NCI-H146 (cell line): ENCODE results near the gene COL3A1.

Experiments
- DNase-seq: peaks from one replicate; lab custom pipeline; 2025; lab: John Stamatoyannopoulos, UW

The COL3A1 gene

DNA sequence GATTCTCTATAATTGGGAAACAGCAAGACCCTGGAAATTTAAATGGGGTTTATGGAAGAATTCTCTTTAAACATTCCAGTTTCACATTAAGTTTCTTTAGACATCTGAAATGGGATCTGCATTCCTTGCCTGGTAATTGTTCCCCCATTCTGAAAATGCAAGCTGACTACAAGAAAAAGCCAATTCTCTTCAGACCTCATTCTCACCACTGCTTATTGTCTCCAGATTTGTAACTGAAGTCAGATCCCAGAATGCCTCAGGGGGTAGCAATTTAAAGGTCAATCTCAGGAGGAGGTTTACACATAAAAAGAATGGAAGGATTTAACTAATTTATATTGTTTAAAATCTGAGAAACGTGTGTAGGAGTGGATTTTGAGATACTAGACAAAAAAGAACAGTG, 41.2 kb downstream of the COL3A1 start:
- DNase-seq = no peak

DNA sequence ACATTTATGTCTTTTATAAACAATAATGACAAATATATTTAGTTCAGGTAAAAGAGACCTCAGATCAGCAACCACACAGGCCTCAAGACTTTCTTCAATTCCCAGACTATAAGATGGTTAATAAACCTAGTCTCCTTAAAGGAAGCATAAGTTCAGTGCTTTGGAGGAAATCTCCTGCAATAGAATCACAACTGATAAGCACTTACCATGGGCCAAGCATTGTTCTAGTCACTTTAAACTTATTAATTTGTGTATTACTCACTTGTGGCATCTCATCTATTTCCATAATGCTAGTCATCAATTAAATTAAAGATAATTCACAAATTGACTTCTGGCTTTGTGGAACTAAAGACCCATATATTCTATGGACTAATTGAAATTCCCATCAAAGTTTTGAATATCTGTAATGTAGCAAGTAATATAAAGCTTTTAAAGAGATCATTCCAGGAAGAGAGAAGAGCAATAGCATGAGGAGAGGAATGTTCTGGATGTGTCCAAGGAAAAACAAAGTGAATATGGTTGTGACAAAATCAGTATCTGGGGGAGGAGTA, 42.2 kb downstream of the COL3A1 start:
- DNase-seq = no peak

DNA sequence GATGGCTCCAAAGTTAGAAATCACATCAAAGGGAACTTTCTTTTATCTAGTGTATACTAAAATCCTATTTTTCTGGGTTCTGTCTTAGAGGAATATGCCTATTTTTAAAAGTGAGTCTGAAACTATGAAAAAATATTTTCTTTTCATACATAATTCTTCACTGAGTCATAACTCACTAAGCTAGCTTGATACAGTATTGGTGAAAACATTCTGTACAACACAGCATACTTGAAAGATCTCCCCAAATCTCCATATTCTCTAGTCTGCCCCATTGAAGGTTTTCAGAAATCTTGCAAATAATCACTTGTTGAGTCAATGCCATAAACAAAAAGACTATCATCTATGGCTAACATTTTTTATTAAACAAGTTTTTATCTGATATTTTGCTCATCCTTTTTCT, 44.5 kb downstream of the COL3A1 start:
- DNase-seq = no peak

DNA sequence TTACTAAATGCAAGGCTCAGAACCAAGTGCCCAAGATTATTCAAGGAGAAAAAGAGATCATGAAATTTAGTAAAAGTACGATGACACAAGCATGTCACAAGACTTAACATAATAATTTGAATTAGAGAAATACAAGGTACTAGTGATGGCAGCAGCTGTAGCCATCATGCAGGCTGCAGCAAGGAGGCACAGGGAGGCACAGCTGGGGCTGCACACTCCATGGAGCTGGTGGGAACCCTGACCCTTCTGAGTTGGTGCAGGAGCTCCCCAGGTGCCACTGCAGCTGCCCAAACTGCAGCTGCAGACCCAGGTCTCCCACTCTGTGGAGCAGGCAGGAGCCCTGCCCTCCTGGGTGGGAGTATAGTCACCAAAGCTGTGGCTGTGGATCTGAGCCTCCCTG, 46.0 kb downstream of the COL3A1 start:
- DNase-seq = no peak

DNA sequence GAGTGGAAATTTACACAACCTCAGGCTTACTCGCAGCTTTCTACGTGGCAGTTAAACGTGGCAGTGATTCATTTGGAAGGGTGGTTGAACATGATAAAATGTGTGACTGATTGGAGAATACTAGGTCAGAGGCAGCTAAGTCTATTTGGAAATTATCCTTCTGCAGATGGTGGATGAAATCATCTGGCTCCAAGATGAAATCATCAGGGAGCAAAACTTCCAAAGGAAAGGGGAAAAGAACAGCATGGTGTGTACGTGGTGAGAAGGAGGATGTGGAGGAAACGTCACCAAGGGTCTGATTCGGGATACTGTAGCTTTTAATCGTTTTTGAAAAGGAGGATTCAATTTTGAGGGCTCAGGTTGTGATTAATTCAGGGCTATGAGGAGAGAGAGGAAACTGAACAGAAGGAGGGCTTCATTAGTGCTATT, 47.9 kb downstream of the COL3A1 start:
- DNase-seq = no peak

DNA sequence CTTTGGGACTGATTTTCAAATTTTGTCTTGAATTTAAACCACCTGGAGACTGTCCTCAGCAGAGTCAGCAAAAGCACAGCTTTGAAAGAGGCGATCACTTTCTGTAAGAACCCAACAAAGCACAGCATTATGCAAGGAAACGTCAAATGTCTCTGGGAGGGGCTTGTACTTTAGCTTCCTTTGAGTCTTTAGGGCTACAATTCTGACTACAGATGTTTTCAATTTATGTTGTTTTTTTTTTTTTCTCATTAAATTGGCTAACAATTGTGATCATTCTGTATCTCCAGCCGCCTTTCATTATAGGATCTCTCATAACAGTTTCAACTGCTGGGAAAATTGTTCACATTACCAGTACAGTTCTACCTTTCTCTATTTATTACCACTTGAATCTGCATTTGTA, 48.3 kb downstream of the COL3A1 start:
- no peak for DNase-seq

DNA sequence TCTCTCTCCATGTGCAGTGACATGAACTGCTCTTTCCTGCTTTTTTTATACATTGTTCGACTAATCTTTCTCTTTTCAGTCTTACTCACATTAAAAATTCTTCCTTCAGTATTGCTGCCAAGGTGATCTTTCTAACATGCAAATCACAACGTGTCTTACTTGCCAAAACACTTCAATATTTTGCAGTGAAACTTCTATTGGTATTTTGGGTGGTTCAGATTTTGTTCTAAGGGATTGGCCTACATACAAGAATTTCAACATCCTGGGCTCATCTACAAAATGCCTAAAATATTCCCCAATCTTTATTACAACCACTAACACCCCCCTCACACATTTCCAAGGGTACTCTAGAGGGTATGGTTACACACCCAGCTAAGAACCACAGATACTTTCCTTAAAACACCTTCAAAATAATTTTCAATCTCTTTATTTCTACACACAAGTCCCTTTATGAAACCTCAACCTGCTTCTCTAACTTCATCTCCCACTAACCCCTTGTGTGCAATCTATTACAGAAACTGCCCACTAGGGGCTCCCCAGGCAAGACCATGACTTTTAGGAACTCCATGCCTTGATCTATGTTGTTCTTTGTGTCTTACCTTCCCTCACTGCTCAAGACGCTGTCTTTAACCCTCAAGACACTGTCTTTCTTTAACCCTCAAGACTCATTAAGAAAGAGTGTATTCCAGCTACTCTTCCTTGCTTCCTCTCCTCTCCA, 50.9 kb downstream of the COL3A1 start:
- DNase-seq = no peak

DNA sequence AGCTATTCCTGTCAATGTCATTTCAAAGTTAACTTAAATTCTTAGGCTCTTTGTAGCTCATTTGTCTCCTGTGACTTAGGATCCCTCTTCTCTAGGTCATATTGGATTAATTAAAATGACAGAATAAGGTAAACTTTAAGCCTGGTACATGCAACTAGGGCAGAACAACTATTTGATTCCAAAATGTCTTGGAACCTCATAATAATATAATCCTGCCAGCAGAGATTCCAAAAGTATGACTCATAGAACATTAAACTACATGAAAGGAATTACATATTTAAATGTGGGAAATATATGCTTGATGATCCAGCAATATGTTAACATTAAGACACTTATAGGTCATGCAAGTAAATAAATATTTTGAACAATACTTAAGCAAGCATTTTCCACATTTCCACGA, 63.3 kb downstream of the COL3A1 start:
- DNase-seq = no peak

DNA sequence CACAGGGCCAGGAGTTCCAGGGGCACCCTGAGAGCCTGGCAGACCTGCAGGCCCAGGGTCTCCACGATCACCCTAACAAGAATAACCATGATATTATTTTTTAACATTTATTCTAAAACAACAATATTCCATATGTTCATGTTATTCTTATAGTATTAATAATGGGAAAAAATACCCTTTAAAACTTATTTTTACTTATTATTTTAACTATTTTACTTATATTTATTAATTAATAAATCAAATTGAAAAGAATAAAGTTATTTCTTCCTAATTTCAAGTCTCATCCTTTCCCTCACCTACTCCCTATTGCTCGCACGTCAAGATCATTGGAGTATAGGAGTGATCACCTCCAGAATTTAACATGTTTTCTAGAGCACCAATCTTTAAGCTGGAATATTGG, 71.7 kb downstream of the COL3A1 start:
- no peak for DNase-seq

DNA sequence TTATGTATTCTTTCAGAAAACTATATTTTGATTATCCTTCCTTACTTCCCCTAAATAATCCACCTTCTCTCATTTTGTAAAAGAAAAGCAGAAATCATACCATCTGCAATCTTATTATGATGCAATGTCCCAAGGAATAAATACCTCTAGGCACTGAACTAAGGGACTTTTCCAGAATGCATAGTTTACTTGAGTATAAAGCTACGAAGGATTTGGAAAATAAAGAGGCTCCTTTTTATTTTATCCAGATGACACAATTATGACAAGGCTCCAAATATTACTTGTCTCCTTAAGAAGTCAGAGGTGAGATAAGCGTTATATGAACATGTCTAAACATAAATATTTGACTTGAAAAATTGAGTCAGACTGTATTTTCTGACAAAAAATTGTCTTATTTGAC, 72.1 kb downstream of the COL3A1 start:
- no peak for DNase-seq

DNA sequence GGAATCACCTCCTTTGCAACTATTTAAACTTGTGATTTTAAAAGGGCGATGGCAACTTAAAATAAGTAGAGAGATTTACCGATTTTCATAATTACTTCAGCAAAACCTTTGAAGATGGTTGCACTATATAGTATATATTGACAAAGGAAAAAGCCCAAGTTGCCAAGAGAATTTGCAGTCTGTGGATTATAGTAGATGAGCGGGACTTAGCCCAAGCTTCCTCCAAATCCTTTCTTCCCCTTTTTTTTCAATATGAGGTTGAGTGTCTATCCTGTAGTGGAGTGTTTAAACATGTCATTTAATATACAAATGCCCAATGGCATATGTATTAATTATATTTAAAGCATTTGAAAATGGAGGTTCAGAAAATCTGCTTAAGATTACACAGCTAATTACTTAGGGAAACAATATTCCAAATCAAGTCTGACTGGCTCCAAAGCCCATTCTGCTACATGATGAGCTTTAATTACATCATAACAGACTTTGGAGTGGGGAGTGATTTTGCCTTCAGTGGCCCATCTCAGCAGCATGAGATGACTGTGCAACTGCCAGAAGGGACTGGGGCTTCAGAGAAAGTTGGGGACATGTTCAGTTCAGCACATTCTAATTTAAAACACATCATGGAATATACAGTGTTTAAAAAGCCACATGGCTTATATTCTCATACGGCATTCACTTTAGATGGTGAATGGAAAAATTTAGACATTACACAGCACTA, 73.2 kb downstream of the COL3A1 start:
- no peak for DNase-seq

DNA sequence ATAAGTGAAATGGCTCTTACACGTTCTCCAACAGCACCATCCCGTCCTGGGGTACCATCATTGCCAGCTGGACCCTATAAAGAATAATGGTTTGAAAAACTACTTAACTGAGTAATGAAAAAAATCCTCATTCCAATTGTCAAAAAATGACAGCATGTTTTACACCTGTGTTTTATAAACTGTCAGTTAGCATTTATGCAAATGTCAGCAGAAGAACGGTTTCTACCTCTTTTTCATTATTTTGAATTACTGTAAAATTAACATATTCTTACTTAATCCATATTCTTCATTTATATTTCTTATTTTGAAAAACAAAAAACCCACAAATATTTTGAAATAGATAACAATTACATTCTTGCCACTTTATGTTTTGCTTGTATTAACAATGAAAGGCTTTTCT, 74.0 kb downstream of the COL3A1 start:
- no peak for DNase-seq

DNA sequence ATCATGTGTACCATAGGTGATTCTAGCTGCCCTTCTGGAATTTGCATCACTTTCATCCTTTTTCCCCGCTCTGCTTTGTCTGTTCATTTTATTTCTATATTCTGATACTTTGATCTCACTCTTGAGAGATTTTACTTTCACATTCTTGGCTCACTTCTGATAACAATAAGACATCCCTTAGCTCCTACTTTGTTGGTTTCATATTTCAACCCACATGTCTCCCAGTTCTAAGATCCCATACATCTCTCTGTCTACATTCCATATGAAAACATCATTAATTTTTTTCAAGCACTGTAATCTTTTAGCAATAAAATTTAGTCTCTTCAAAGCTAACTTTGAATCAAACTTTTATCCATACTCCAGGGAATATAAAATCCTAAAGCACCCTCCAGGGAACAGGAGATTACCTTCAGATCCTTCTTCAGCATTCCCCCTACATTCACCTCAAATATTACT, 75.6 kb downstream of the COL3A1 start:
- DNase-seq = no peak

DNA sequence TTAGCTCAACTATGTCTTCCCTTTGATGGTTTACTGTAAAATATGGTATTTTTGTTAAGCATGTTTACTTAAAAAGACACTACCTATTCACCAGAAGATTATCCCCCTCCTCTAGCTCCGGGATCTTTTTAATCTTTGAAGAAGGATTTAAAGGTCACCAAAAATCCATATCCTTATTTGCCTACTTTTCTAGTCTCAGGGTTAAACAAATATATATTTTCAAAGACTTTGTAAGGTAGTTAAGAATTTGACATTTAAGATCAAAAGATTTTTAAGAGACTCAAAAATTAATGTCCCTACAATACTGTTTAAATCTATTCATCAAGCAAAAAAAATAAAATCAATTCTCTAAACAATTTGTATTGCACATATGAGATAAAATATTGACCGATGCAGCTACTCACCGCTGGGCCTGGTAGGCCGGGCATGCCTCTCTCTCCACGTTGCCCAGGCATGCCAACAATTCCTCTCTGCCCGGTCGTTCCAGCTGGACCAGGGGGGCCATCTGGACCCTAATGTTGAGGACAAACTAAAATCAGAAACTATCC, 76.1 kb downstream of the COL3A1 start:
- peak; percentile 16 for DNase-seq

DNA sequence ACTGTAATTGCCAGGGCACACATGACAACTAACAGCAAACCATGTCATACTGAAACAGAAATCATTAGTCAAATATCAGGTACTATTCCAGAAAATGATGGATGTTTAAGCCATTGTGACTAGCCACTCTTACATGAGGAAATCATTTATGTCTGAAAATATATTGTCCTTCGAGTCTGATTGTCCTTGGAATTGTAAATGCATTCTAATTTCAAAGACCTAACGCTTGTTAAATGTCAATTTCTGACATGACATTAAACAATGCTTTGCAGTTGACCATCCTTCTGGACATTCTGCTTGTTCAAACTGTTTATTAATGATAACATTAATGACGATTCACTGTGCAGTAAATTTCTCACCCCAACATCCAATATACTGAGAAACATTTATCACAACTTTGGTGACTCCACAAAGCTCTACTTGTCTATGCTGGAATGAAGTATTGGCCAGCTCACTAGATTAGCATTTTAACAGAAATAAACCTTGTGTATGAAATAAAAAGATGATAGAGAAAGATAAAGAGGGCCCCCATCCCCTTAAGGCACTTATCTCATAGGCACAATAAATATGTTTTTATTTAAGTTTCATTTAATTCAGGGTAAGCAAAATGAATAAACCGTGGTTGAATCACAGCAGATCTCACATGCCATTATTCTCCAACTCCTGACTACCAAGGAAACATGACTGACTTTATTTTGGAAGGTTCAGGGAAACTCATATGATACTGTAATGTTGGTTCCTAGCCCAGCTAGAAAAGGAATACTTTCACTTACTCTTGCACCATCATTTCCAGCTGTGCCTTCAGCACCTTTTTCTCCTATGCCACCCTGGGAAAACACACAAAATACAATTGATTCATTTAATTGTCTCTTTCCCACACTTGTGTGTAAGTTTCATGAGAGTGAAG, 82.3 kb downstream of the COL3A1 start:
- DNase-seq = no peak

DNA sequence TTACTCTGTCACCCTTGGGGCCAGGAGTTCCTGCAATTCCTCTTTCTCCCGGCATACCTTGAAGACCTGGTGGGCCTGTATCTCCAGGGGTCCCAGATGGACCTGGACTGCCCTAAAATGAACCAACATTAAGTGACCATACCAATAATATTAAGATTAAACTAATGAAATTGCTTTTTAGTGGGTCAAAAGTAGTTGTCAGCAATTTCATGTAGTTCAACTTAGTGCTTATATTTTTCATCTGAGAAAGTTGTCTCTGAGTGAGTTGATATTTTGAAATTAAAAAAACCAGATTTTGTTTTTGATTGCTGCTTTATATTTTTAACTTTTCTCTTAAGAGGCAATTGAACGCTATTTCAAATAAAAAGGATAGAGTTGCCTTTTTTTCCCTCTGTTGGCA, 83.1 kb downstream of the COL3A1 start:
- no peak for DNase-seq

DNA sequence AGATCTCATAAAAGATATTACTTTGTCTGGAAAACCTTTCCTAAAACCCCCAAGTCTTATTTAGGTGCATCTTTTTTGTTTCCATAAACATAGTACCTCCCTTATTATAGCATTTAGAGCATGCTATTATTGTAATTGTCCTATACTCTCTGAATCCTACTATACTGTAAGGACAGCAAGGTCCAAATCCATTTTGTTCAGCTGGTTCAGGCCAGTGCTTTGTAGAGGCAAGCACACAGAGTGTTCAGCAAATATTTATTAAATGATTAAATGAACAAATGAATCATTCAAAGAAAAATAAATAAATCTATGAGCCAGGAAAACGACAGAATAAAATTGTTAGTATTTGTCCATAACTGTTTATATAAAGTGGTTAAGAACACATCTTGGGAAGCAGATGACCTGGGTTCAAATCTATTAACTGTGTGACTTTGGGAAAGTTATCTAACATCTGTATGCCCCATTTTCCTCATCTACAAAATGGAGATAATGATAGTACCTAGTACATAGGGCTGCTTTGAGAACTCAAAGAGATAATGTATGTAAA, 86.0 kb downstream of the COL3A1 start:
- no peak for DNase-seq
